NCI-H187 (cell line): ENCODE measurements around the gene MAP4.

ENCODE experiments used
- DNase-seq, 2 experiments: peaks; one replicate each; lab custom pipeline; 2025; lab: John Stamatoyannopoulos, UW

MAP4 gene

GRCh38 chr3:47863391-47864128 lies 152.7 kb downstream of the MAP4 start:
- no peak for DNase-seq

DNA sequence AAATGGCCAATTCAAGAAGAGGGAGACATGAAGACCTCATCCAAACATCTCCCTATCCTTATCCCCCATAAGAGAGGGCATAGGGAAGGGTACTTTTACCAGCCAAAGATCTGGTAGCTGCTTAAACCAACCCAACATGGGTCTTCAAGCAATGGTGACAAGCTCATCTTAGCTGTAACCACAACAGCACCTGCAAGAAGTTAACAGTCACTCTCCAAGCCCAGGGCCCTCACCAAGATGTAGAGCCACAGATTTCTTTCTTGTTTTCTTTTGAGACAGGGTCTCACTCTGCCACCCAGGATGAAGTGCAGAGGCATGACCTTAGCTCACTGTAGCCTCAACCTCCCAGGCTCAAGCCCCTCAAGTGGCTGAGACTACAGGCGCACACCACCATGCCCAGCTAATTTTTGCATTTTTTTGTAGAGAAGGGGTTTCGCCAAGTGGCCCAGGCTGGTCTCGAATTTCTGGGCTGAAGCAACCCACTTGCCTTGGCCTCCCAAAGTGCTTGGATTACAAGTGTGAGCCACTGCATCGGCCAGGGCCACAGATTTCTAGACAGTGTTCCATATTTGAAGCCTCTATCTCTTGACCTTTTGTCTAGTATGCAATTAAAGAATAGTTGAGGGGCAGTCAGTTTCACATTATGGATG lies 156.1 kb downstream of the MAP4 start:
- no peak for DNase-seq

GRCh38 chr3:47857151-47857550 lies 159.1 kb downstream of the MAP4 start:
- DNase-seq: no peak

DNA sequence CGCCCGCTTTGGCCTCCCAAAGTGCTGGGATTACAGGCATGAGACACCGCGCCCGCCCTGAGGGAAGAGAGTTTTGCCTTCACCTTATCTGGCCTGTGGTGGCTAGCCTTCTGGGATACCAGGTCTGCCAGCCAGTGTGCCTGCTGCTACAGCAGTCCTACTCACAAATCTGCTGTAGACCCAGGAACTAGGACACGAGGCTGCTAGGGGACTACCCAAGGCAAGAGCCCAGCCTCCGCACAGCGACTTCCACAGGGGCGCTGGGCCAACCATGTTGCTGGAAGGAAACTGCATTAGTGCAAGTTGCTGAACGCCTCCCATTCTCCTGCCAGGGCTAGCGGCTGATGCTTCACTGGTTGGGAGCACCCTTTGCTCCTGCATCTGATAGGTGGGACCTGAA lies 159.5 kb downstream of the MAP4 start:
- no peak for DNase-seq

GRCh38 chr3:47855461-47856383 lies 160.5 kb downstream of the MAP4 start:
- DNase-seq: no peak

- no peak for DNase-seq
Observed at GRCh38 chr3:47854720-47855455, 161.3 kb downstream of the MAP4 start.

GRCh38 chr3:47854267-47854666 lies 161.9 kb downstream of the MAP4 start:
- no peak for DNase-seq

DNA sequence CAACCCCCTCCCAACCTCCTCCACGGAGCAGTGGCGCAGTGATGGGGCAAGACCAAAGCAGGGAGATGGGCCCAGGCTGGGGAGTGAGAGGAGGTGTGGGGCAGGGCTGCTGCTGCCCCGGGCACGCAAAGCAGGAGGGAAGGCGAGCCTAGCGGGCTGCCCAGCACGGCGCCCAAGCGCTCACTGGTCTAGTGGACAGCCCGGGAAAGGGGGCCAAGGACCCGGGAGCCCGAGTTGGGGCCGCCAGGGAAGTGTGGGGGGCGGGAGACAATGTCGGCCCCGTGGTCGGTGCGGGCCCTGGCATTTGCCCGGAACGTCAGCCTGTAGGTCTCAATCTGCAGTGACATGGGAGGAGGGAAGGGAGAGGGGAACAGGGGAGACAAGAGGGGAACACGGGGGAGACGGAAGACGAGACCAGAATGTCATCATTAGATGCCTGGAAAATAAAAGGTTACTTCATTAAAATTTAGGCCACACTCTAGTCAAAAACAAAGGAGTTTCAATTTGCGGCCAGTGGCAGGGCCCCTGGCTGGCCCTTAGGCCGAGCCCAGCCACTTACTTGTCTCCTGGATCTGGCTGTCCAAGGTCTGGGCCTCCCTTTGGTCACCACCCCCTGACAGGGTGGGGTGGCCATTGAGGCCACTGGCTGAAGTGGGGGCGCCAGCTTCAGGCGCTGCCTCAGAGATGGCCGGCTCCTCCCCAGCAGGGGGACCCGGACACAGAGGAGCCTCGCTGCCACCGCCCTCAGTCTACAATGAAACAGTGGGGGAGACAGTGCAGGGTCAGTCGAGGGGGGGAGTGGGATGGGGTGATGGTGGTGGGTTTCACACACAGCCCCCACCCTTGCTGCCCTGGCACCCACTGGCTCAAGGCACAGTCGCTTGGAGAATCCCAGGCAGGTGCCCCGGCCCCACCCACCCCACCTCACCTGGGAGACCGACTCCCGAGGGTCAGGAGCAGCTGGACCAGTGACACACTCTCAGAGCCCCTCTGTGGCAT lies 163.3 kb downstream of the MAP4 start:
- no peak for DNase-seq

GRCh38 chr3:47851888-47852603 lies 164.2 kb downstream of the MAP4 start:
- no peak for DNase-seq

DNA sequence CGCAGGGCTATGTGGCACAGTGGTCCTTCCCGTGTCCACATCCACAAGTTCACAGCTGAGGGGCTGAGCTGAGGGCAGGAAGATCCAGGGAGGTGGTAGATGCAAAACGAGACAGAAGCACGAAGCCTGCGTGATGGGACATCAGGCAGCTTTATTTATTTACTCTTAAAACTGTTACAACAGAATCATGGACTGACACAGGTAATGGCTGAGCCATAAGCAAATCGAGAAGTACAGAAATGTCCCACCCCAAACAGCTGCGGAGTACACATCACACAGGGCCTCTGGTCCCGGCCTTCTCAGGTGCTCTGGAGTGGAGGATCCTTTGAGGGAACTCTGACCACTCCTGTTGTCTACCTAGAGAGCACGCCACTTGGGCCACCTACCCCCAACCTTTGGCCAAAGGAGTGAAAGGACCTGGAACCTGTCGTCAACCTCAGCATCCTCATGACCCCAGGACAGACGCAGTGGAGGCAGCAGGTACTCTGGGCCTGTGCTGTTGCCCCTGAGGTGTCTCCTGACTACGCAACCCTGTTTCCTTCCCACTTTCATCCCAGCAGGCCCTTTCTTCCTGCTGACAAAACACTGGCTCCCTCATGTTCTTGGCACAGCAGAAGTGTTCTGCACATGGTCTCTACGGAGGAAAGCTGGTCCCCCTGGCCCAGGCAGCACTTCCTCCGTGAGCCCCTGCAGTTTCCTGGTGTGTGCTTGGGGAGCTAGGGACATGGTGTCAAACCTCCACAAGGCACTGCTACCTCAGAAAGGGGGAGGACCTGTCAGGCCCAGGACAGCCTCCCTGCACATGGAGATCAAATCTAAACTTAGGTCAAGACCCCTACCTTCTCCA lies 165.4 kb downstream of the MAP4 start:
- DNase-seq: no peak

DNA sequence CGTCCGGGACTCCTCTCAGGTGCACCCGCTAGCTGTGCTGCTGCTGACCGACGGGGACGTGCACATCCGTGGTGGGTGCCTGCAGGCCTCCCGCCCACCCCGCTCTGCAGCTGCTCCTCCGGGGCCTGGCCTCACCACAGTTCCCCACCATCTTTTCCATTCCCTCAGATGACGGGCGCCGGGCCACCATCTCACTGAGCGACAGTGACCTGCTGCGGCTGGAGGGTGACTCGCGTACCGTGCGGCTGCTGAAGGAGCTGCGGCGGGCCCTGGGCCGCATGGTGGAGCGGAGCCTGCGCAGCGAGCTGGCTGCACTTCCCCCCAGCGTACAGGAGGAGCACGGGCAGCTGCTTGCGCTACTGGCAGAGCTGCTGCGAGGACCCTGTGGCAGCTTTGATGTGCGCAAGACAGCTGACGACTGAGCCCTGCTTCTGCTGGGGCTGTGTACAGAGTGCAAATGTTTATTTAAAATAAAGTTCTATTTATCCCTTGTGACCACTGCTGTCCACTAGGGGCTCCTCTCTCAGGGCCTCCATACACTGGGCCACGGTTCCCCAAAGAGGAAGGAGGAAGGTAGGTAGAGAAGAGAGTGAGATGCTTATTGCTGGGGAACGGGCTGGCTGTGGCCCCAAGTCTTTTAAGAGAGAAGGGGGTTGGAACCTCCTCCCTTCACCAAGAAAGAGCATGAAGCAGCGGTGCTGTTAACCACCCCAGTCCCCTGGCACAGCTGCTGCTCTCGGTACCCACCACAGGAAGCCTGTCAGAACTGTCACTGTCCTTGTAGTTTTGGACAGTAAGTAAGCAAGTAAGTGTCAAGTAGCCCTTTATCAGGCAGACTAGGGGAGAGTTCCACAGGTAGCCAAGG lies 166.3 kb downstream of the MAP4 start:
- DNase-seq: no peak

DNA sequence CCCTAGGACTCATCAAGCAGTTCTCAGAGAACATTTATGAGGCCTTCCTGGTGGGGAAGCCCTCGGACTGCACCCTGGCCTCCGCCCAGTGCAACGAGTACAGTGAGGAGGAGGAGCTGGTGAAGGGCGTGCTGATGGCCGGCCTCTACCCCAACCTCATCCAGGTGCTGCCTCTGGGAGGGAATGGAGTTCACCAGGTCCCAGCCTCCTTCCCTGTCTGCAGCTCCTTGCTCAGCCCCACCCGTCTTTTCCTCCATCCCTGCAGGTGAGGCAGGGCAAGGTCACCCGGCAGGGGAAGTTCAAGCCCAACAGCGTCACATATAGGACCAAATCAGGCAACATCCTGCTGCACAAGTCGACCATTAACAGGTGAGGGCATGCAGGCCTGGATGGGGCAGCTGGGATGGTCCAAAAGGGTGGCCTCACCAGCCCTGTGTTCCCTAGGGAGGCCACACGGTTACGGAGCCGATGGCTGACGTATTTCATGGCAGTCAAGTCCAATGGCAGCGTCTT lies 167.0 kb downstream of the MAP4 start:
- DNase-seq: no peak

- no peak for DNase-seq
Observed at GRCh38 chr3:47848599-47849117, 167.6 kb downstream of the MAP4 start.

GRCh38 chr3:47847801-47848518 lies 168.3 kb downstream of the MAP4 start:
- DNase-seq: no peak

- DNase-seq: no peak
Observed at GRCh38 chr3:47847260-47847659, 169.0 kb downstream of the MAP4 start.

GRCh38 chr3:47846880-47847248 lies 169.4 kb downstream of the MAP4 start:
- no peak for DNase-seq
